Measurements from ENCODE around the gene DSP. TPM values are rescaled to one million over a fixed set of nuclear protein-coding genes. Genes with fewer than 3 reads are reported as not detected.

Gene DSP
- total and polyA plus RNA-seq, 2 of the 13 experiments (the other 11 are each of a cell fraction or from before 2014, with no cell fraction given) = 89.8 to 117 TPM

DNA sequence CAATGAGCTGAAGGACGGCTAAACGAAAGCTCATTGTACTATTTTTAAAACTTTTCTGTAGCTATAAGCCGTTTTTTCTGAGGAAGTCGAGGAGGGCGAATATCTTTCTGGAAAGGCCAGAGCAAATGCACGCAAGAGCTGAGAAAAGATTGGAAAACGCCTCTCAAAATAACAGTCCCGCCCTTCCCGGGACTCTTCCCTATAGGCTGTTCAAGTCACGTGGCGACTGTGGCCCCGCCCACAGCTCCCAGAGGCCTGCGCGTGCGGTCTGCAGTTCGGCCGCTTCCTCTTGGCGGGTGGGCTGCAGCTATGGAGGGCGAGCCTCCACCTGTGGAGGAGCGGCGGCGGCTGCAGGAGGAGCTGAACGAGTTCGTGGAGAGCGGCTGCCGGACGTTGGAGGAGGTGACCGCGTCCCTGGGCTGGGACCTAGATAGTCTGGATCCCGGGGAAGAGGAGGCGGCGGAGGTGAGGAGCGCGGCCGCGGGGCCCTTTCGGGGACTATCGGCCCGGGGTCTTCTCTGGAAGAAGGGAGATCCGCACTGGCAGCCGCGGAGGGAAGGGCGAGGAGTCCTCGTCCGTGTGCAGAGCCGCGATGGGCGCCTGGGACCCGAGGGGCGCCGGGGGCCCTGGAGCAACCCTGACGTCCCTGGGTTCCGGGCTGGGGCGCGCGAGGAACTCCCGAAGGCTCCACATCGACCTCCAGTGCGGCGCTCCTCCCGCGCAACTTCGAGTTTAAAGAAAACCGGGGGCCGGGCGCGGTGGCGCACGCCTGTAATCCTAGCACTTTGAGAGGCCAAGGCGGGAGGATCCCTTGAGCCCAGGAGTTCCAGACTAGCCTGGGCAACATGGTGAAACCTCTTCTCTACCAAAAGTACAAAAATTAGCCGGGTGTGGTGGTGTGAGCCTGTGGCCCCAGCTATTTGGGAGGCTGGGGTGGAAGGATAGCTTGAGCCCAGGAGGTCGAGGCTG lies 48.8 kb downstream of the DSP start, which contains the start of gene SNRNP48 (continued):
- TF ChIP-seq, protein P1, sequence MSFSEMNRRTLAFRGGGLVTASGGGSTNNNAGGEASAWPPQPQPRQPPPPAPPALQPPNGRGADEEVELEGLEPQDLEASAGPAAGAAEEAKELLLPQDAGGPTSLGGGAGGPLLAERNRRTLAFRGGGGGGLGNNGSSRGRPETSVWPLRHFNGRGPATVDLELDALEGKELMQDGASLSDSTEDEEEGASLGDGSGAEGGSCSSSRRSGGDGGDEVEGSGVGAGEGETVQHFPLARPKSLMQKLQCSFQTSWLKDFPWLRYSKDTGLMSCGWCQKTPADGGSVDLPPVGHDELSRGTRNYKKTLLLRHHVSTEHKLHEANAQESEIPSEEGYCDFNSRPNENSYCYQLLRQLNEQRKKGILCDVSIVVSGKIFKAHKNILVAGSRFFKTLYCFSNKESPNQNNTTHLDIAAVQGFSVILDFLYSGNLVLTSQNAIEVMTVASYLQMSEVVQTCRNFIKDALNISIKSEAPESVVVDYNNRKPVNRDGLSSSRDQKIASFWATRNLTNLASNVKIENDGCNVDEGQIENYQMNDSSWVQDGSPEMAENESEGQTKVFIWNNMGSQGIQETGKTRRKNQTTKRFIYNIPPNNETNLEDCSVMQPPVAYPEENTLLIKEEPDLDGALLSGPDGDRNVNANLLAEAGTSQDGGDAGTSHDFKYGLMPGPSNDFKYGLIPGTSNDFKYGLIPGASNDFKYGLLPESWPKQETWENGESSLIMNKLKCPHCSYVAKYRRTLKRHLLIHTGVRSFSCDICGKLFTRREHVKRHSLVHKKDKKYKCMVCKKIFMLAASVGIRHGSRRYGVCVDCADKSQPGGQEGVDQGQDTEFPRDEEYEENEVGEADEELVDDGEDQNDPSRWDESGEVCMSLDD (CRISPR knock-in tag; IDR thresholded peaks at IDR 0.05; ENCODE audit: borderline replicate concordance) = no peak
- TF ChIP-seq HOXD1 (CRISPR knock-in tag; IDR thresholded peaks at IDR 0.05) (no peak), TOPORS (CRISPR knock-in tag; IDR thresholded peaks at IDR 0.05) (no peak; the same call in 1 of the 2 replicates), AGO2 (optimal IDR thresholded peaks at IDR 0.05; ENCODE audit: low read depth, low read length) (peak; percentile 82), KMT2B (CRISPR knock-in tag; IDR thresholded peaks at IDR 0.05) (peak; percentile 96), ZNF598 (CRISPR knock-in tag; IDR thresholded peaks at IDR 0.05; ENCODE audit: borderline replicate concordance) (peak; percentile 52; the same call in 1 of the 2 replicates), ZSCAN22 (CRISPR knock-in tag; IDR thresholded peaks at IDR 0.05) (0 out of 2 replicates have a peak, but pooled peaks have one; percentile 48), HDAC6 (IDR thresholded peaks at IDR 0.05; ENCODE audit: low read depth, low read length) (no peak), BORCS8-MEF2B (CRISPR knock-in tag; IDR thresholded peaks at IDR 0.05) (peak; percentile 83), ZNF382 (CRISPR knock-in tag; IDR thresholded peaks at IDR 0.05; ENCODE audit: borderline replicate concordance) (no peak), IRF2 (CRISPR knock-in tag; IDR thresholded peaks at IDR 0.05) (peak; percentile 84)
- TF ChIP-seq, protein P2, sequence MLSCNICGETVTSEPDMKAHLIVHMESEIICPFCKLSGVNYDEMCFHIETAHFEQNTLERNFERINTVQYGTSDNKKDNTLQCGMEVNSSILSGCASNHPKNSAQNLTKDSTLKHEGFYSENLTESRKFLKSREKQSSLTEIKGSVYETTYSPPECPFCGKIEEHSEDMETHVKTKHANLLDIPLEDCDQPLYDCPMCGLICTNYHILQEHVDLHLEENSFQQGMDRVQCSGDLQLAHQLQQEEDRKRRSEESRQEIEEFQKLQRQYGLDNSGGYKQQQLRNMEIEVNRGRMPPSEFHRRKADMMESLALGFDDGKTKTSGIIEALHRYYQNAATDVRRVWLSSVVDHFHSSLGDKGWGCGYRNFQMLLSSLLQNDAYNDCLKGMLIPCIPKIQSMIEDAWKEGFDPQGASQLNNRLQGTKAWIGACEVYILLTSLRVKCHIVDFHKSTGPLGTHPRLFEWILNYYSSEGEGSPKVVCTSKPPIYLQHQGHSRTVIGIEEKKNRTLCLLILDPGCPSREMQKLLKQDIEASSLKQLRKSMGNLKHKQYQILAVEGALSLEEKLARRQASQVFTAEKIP (CRISPR knock-in tag; IDR thresholded peaks at IDR 0.05; ENCODE audit: borderline replicate concordance) = no peak
- TF ChIP-seq, protein P3, sequence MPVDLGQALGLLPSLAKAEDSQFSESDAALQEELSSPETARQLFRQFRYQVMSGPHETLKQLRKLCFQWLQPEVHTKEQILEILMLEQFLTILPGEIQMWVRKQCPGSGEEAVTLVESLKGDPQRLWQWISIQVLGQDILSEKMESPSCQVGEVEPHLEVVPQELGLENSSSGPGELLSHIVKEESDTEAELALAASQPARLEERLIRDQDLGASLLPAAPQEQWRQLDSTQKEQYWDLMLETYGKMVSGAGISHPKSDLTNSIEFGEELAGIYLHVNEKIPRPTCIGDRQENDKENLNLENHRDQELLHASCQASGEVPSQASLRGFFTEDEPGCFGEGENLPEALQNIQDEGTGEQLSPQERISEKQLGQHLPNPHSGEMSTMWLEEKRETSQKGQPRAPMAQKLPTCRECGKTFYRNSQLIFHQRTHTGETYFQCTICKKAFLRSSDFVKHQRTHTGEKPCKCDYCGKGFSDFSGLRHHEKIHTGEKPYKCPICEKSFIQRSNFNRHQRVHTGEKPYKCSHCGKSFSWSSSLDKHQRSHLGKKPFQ (CRISPR knock-in tag; IDR thresholded peaks at IDR 0.05; ENCODE audit: insufficient replicate concordance) = peak; percentile 82
- TF ChIP-seq, protein P4, sequence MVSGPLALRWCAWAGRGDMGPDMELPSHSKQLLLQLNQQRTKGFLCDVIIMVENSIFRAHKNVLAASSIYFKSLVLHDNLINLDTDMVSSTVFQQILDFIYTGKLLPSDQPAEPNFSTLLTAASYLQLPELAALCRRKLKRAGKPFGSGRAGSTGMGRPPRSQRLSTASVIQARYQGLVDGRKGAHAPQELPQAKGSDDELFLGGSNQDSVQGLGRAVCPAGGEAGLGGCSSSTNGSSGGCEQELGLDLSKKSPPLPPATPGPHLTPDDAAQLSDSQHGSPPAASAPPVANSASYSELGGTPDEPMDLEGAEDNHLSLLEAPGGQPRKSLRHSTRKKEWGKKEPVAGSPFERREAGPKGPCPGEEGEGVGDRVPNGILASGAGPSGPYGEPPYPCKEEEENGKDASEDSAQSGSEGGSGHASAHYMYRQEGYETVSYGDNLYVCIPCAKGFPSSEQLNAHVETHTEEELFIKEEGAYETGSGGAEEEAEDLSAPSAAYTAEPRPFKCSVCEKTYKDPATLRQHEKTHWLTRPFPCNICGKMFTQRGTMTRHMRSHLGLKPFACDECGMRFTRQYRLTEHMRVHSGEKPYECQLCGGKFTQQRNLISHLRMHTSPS (CRISPR knock-in tag; IDR thresholded peaks at IDR 0.05; ENCODE audit: low read depth) = no peak
- TF ChIP-seq, protein P5, sequence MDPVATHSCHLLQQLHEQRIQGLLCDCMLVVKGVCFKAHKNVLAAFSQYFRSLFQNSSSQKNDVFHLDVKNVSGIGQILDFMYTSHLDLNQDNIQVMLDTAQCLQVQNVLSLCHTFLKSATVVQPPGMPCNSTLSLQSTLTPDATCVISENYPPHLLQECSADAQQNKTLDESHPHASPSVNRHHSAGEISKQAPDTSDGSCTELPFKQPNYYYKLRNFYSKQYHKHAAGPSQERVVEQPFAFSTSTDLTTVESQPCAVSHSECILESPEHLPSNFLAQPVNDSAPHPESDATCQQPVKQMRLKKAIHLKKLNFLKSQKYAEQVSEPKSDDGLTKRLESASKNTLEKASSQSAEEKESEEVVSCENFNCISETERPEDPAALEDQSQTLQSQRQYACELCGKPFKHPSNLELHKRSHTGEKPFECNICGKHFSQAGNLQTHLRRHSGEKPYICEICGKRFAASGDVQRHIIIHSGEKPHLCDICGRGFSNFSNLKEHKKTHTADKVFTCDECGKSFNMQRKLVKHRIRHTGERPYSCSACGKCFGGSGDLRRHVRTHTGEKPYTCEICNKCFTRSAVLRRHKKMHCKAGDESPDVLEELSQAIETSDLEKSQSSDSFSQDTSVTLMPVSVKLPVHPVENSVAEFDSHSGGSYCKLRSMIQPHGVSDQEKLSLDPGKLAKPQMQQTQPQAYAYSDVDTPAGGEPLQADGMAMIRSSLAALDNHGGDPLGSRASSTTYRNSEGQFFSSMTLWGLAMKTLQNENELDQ (CRISPR knock-in tag; IDR thresholded peaks at IDR 0.05; ENCODE audit: borderline replicate concordance) = peak; percentile 74; the same call in 1 of the 2 replicates
- TF ChIP-seq, protein P6, sequence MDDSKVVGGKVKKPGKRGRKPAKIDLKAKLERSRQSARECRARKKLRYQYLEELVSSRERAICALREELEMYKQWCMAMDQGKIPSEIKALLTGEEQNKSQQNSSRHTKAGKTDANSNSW (CRISPR knock-in tag; IDR thresholded peaks at IDR 0.05; ENCODE audit: borderline replicate concordance) = no peak
